GM18909 (cell line): ENCODE data around the gene RAB5B.
"Not testable (repeated sequence)": the region's sequence is repeated elsewhere in the genome, so short reads cannot be mapped to it uniquely, and the experiment has no call there.

Source experiments
- ATAC-seq: cut with Tn5 transposase; IDR thresholded peaks from one replicate; pipeline ENCODE4 v1.9.1; 2021; ENCODE audit warnings: mild to moderate bottlenecking; ENCODE audit not compliant: unreplicated experiment, poor library complexity

The RAB5B gene

DNA sequence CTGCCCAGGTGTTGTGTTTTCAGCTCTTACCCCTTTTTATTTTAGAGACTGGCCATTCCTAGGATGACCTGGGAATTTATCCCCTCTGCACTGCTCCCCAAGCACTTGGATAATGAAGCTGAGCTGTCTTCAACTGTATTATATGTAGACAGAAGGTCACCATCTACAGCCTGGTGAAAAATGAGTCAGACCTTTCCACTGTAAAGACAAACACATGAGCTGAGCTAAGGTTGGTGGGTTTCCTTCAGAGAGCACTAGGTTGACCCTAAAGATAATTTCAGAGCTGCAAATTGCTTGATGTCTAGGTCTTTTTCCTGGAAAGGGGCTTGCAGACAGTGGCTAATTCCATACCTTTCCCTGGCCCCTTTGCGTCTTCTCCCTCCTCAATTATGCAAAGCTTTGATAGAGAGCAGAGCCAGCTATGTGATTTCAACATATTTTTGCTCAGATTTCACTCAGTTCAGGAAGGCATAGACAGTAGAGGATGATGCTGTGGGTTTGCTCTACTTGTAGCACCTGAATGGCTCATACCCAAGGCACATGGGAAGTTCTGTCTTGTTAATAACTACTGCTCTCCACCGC, 37.7 kb downstream of the RAB5B start:
- no peak for ATAC-seq

DNA sequence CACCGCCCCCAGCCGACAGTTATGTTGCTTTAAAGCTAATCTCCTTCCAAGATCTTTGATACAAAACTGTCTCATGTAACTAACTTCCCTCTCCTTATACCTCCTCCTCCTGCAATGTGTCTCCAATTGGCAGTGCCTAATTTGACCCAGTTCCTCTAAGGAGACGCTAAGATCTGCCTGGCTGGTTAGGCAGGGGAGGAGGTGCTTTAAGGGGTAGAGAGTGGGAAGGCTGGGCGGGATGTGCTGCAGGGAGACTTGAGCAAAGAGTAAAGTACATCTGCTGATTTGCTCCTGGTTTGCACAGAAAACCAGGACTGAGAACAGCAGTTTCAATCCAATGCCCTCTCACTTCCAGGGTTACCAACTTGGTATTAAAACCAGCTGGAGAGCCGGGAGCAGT, 39.6 kb downstream of the RAB5B start:
- ATAC-seq: no peak

DNA sequence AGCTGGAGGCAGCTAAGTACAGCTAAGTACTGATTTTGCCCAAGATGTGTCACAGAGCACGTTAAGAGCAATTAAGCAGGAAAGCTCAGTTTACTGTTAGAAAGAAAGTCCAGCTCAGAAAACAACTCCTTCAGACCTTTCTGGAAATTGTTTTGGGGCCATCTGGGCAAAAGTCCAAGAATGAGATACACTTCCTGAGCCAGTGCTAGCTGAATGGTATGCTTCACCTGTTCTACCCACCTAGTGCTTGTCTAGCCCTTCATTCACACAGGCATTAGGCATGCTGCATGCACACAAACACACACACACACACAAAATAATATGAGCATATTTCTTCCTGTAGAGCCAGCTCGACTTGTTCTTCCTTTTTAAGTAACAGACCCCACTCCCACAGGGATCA, 40.3 kb downstream of the RAB5B start:
- no peak for ATAC-seq

GRCh38 chr12:56017181-56017580, 43.3 kb downstream of the RAB5B start:
- ATAC-seq: no peak

DNA sequence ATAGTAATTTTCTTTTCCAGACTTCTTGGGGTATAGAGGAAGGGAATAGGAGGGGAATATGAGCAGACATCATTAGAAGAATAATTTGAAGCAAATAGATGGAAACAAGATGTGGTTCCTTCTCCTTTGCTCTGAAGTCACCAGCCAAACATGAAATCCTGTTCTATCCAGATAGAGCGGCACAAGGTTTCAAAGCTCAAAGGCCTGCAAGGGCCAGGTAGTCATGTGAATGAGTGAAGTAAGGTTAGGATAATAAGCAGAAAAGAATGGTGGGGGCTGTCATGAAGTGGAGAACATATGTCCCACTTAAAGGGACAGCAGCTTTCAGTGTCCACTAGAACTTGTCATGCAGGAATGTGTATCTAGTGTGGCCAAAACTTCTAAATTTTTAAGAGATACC, 44.5 kb downstream of the RAB5B start:
- no peak for ATAC-seq

DNA sequence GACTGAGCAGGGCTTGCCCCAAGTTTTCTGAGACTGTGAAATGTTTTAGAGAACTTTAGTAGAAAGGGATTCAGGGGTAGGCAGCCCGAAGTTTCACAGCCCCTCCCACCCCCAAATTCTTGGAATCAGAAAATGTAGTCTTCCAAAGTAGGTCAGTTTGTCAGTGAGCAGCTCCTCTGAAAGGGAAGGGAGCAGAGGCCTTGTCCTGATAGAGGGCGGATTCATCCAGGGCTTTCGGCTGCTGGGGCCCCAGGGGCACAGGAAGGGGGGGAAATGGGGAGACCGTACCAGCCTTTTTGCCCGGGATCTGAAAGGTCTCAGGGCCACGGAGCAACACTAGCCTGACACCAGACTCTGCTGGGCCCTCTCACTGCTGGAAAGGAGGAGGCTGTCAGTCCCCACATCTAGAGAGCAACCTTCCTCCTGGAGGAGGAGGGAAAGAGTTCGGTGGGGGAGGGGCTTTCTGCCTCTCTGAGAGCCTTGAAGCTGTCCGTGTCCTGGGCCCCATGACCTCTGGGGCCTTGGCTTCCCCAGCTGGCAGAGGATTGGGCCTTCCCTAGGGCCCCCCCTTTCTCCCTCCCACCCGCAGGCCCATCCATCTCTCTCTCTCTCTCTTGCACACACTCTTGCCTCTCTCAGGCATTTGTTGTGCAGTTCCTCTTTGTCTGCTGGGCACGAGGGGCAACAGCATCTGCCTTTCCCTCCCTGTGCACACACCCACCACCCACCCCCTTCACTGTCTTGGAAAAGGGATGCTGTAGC, 46.7 kb downstream of the RAB5B start, which contains the start of gene IKZF4:
TSS of gene IKZF4 (plus strand) at position 621 of the 762 bp plus-strand sequence. CDS start 451 bp downstream, outside the sequence.
- ATAC-seq: no peak

DNA sequence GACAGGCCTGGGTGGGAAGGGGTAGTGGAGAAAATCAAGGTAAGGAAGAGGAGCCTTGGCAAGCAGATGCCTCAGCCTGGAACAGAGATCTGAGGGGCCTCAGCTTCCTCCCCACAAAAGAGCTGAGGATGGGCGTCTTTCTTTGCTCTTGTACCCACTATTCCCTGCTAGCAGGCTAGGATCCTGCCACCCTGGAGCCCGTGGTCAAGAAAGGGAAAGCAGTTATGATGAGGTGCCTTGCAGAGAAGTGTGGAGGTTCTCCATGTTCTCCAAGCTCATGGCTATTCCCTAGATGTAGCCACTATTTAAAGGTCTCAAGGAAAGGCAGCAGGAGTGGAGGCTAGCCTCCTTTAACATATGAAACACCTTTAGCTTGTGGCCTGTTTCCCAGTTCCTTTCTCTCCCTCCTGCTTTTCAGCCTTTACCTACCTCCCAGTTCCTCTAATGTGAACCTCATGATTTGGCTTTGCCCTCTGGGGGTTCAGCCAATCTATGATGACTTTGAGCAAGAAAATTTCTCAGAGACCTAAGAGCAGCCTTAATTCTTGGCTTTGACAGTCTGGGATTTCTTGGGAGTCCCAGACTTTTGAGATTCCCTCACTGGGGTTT, 48.1 kb downstream of the RAB5B start:
- ATAC-seq: no peak

DNA sequence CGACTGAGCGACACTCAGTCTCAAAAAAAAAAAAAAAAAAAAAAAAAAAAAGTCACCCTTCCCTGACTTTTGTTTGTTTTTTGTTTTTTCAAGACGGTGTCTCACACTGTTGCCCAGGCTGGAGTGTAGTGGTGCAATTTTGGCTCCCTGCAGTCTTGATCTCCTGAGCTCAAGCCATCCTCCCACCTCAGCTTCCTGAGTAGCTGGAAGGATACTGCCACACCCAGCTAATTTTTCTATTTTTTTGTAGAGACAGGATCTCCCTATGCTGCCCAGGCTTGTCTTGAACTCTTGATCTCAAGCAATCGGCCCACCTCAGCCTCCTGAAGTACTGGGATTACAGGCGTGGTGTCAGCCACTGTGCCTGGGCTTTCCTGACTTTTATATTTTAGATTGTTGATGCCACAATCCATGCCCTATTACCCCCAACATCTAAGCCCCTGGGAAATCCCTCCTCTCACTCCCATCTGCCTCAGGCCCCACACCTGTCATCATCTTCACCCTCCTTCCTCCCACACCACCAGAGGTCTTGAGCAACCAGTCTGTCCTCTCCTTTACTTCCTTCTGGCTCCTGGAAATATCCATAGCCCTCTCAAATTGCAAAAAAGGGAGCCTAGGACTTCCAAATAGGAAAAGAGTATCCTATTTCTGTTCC, 54.8 kb downstream of the RAB5B start:
- no peak for ATAC-seq

DNA sequence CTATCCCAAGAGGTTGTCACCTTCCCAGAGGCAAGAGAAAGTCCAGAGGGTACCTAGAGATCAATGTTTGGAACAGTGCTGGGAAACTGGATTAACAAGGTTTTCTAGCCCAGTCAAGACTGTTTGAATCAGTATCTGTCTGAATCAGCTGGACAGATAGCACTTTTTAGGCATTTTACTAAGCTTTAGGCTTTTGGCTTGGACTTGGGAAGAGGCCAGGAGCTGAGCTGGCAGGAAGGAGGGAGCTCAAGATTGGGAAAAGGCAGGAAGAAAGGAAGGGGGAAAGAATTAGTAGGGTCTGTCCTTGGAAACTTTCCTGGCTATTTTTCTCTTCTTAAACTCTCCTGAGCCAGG, 55.3 kb downstream of the RAB5B start:
- ATAC-seq: no peak

- no peak for ATAC-seq
These were observed 55.9 kb downstream of the RAB5B start for GRCh38 chr12:56029666-56030293.

- no peak for ATAC-seq
These were observed 58.1 kb downstream of the RAB5B start for GRCh38 chr12:56031987-56032386.

DNA sequence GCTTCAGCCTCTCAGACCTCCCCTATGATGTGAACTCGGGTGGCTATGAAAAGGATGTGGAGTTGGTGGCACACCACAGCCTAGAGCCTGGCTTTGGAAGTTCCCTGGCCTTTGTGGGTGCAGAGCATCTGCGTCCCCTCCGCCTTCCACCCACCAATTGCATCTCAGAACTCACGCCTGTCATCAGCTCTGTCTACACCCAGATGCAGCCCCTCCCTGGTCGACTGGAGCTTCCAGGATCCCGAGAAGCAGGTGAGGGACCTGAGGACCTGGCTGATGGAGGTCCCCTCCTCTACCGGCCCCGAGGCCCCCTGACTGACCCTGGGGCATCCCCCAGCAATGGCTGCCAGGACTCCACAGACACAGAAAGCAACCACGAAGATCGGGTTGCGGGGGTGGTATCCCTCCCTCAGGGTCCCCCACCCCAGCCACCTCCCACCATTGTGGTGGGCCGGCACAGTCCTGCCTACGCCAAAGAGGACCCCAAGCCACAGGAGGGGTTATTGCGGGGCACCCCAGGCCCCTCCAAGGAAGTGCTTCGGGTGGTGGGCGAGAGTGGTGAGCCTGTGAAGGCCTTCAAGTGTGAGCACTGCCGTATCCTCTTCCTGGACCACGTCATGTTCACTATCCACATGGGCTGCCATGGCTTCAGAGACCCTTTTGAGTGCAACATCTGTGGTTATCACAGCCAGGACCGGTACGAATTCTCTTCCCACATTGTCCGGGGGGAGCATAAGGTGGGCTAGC, 60.9 kb downstream of the RAB5B start:
- ATAC-seq: no peak

DNA sequence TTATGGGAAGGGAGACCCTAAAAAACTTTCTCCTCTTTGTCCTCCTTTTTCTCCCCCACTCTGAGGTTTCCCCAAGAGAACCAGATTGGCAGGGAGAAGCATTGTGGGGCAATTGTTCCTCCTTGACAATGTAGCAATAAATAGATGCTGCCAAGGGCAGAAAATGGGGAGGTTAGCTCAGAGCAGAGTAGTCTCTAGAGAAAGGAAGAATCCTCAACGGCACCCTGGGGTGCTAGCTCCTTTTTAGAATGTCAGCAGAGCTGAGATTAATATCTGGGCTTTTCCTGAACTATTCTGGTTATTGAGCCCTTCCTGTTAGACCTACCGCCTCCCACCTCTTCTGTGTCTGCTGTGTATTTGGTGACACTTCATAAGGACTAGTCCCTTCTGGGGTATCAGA, 63.3 kb downstream of the RAB5B start:
- ATAC-seq: no peak

- no peak for ATAC-seq
These were observed 64.3 kb downstream of the RAB5B start for GRCh38 chr12:56038022-56038655.

DNA sequence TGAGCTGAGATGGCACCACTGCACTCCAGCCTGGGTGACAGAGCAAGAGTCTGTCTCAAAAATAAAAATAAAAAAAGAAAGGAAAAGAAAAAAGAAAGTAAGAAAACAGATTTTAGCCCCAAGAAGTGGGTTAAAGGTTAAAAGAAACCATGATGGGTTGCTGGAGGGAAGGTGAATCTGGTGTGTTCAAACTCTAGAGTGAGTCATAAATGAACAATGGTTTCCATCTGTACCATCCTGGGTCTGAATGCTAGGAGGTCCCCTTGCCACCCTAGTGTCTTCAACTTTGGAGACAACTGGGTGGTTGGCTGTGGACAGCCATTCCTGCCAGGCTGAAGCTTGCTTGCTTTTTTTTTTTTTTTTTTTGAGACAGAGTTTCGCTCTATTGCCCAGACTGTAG, 66.3 kb downstream of the RAB5B start:
- no peak for ATAC-seq

GRCh38 chr12:56040963-56041551, 67.2 kb downstream of the RAB5B start:
- no peak for ATAC-seq

DNA sequence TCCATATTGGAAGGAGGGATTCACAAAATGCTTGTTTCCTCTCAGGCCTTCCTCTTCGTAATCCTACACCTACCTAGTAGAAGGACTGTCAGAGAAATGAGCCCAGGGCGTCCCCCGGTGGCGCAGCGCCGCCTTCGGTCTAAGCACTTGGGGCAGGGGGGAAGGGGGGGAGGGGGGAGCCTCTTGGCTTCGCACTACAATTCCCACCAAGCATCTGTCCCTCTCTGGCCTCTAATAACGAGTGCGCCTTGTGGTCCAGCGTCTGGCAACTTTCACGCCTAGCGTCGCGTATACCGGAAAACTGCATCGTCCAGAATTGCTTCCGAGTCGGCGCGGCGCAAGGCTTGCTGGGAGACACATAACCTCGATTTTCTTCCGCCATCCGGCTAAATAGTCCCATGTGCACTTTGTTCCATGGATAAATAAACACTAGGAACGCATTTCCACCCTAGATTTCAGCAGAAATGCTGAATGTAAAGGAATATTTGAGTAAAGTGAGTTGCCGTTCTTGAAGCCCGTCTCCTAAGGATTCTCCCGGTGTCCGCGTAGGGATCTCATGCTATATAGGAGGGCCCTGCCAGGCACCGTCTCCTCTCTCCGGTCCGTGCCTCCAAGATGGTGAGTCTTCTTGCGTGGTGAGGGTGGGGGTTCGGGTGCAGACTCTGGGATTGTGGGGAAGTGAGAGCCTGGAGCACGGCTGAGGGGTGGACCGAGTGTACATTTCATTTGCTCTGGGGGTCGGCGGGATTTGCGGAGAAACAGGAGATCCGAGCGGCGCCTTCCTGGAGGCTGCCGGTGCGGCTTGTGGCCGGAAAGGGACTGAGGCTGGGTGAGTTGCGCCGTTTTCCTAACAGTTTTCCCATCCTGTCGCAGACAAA, 67.9 kb downstream of the RAB5B start, which contains the start of gene RPS26:
TSS of gene RPS26 (plus strand) at position 367 of the 878 bp plus-strand sequence. CDS start at position 616, 249 bp downstream.
- peak; percentile 94 for ATAC-seq

GRCh38 chr12:56042430-56042813, 68.5 kb downstream of the RAB5B start:
- ATAC-seq: not testable (repeated sequence)
